Limb (tissue), 2 donors: ENCODE results near the gene UBB.

Source experiments
- DNase-seq, 2 donors: peaks; one replicate each; pipeline ENCODE4 v3.0.0-alpha.2; 2016; ENCODE audit errors: extremely low spot score in 2 of 2

Gene UBB

DNA sequence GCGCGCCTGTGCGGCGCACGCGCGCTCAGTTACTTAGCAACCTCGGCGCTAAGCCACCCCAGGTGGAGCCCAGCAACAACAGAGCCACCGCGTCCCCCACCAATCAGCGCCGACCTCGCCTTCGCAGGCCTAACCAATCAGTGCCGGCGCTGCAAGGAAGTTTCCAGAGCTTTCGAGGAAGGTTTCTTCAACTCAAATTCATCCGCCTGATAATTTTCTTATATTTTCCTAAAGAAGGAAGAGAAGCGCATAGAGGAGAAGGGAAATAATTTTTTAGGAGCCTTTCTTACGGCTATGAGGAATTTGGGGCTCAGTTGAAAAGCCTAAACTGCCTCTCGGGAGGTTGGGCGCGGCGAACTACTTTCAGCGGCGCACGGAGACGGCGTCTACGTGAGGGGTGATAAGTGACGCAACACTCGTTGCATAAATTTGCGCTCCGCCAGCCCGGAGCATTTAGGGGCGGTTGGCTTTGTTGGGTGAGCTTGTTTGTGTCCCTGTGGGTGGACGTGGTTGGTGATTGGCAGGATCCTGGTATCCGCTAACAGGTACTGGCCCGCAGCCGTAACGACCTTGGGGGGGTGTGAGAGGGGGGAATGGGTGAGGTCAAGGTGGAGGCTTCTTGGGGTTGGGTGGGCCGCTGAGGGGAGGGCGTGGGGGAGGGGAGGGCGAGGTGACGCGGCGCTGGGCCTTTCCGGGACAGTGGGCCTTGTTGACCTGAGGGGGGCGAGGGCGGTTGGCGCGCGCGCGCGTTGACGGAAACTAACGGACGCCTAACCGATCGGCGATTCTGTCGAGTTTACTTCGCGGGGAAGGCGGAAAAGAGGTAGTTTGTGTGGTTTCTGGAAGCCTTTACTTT, at the start of gene UBB:
Gene UBB, plus strand, starts transcription at position 452 of the 856 bp plus-strand sequence. CDS start 817 bp downstream, outside the sequence.
- DNase-seq, result peak; percentile 95 to 97

DNA sequence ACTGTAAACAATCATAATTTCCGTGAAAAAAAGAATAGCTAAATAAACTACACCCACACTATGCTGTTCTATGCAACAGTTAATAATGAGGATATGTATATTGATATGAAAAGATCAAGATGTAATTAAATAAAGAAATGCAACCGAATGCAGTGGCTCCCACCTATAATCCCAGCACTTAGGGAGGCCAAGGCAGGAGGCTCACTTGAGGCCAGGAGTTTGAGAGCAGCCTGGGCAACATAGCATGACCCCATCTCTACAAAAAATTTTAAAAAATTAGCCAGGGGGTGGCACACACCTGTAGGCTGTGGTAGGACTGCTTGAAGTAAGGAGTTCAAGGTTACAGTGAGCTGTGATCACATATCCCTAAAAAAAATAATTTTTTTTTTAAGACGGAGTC, 42.5 kb upstream of the UBB start:
- no peak for DNase-seq

DNA sequence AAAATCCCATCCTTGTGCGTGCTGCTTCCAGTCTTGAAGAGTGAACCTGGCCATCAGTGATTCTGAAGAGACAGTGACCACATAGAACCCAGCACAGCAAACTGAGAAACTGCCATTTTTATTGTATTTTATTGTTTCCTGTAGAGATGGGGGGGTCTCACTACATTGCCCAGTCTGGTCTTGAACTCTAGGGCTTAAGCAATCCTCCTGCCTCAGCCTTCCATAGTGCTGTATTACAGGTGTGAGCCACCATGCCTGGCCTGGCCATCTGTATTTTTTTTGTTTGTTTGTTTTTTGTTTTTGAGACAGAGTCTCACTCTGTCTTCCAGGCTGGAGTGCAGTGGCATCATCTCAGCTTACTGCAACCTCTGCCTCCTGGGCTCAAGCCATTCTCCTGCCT, 41.5 kb upstream of the UBB start:
- no peak for DNase-seq

DNA sequence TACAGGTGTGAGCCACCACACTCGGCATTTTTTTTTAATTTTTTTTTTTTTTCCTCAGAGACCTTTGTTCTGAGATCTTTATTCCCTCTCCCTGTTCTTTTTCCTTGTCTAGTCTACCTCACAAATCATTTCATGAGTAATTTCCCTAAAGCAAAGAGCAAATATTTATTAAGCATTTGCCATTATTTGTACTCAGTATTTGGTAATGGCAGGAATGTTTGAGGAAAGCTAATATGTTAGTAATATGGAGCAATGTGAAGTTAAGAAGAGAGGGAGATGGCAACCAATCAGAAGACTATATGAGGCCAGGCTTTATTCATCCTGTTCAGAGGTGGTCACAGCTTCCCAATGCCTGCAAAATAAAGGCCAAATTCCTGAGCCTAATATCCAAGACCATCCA, 40.9 kb upstream of the UBB start:
- DNase-seq, result no peak

DNA sequence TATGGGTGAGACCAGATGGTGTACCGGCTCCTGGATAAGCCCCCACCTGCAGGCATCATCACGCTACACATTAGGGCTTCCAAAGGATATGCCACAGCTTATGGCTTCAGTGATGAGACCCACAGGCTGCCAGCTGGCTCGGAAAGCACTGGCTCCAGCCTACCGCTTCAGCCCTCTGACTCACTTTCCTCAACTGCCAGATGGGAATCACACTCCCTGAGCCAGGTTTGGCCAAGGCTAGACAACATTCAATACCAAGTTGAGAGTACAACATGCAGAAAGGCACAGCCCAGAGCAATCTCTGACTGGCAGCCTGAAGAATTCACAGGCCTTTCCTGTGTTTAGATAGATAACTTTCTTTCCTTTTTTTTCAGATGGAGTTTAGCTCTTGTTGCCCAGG, 37.9 kb upstream of the UBB start:
- no peak for DNase-seq

DNA sequence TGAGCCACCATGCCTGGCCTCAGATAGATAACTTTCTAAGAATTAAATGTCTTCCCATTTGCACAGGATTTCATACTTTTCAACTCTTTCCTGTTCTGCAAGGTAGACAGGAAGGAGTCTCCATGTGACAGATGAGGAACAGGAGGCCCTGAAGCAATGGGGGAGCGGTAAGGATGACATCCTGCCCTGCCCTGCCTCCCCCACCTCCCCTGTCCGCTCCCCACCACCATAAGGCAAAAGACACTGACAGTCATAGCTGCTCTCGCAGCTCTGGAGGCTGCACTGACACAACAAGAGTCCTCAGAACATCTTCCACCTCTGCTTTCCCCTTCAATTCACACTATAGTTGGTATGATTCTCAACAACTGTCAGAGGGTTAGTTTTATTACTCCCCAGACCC, 37.3 kb upstream of the UBB start:
- no peak for DNase-seq

DNA sequence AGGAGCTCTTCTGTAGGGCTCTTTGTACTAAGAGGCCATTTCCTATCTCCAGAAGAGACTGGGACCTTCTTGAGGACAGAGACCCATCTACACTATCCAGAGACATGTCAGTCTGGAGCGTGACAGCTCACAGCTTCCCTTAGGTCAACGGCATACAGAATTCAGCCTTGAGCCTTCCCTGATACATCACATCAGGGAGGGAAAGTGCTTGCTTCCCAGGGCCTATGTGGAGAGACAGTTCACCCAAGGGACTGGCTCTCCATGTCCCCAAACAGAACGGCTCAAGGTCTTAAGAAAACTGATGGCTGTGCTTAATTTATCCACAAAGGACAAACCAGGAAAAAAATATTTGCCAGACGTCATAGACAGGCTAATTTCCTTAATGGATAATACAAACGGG, 35.3 kb upstream of the UBB start:
- DNase-seq, result no peak

DNA sequence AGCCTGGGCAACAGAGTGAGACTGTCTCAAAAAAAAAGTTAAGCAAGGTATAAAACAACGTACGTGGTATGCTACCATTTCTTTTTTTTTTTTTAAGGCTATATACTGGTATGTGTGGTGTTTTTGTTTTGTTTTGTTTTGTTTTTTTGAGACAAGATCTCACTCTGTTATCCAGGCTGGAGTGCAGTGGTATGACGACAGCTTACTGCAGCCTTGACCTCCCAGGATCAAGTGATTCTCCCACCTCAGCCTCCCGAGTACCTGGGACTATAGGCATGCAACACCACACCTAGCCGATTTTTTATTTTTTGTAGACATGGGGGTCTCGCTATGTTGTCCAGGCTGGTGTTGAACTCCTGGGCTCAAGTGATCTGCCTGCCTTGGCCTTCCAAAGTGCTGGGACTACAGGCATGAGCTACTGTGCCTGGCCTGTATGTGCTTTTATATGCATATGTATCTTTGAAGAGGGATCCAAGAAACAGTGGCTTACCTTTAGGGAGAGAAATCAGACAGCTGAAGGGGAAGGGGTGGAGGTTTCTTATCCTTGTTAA, 34.1 kb upstream of the UBB start:
- DNase-seq, result no peak

DNA sequence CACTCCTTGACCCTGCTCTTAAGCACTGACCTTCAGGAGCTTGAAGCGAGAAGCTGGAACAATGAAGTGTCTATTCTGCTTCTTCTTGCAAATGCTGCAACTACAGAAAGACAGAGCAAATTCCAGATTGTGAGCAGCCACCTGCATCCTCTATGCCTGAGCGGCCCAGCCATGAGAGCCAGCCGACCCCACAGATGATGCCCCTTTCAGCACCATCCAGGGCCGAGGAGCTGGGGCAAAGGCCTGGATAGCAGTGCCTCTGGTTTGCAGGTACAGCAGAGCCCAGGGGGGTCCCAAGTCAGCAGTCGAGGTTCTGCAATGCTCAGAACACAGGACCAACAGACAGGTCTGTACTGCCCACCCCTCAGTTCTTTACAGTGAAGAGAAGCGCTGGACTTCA, 32.3 kb upstream of the UBB start:
- no peak for DNase-seq

DNA sequence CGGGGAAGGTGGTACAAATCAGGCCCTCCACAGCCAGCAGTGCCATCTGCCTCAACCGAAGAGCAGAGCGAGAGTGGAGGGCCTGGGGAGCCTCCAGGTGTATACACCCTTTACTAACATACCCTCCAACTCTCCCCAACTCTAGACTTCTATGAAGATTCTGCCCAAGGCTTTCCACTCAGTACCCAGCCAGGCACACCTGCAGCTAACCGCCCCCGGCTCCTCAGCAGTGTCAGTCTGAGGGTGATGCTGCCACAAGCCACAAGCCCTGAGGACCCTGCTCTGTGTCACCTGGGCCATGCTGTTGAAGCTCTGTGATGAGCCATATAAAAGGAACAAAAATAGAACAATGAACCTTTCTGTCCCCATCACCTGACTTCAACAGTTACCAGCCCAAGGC, 31.5 kb upstream of the UBB start:
- DNase-seq, result no peak

DNA sequence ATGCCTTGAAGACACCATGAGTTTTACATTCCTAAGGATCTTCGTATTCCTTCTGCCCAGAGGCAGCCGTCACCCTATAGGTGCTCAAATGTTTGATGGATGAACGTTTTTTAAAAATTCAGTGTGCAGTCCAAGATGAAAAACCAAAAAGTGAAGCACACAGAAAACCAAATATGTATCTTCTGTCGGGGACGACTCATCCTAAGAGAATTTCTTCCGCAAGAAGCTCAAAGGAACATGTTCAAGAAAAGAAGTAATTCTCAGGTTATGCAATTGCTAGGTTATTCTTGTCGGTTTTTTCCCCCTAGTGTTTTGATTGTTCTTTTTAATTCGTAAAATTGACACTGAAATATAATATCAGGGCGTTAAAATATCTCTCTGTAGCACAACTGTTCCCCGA, 29.1 kb upstream of the UBB start:
- DNase-seq, result no peak

DNA sequence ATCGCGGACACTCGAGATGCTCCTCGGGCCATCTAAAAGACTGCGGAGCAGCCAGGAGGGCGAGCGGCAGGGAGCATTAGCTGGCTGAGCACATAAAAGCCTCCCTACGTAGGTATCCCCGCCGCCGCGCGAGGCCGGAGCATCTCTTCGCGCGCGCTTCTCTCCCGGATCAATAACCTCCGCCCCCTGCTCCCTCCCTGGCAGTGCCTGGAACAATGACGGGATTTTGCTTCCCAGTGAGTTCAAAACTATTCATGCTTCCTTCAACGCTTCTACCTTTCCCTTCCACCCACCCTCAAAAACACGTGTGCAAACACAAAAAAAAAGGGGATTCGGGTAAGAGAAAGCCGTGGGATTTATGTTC, 28.6 kb upstream of the UBB start:
- peak; percentile 30 to 65 for DNase-seq

DNA sequence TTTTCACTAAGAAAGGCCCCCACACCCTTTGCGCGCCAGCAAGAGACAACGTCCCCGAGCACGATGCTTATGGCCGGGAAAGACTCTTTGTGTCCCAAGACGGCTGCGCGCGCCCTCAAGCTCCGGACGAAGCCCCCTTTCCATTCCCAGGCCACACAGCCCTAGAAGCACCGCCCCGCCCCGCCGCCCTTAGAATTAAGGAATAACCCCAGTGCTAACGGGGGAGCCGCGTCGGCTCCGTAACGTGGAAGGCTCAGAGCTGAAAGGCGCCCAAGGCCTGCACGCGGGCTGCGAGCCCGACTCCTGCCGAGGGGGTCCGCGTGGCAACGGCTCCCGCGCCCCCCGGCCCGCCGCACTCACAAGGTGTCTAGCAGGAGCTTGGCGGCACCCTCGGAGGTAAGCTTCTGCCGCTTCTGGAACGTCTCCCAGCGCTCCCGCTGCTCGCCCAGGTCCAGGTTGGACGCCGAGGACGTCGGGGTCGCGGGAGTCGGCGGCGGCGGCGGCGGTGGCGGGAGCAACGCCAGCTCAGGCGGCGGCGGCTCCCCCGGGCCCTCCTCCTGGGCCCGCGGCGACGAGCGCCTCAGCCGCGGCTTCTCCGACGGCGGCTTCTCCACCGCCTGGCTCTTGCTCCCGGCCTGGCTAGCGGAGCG, 28.1 kb upstream of the UBB start:
- peak; percentile 13 to 77 for DNase-seq

DNA sequence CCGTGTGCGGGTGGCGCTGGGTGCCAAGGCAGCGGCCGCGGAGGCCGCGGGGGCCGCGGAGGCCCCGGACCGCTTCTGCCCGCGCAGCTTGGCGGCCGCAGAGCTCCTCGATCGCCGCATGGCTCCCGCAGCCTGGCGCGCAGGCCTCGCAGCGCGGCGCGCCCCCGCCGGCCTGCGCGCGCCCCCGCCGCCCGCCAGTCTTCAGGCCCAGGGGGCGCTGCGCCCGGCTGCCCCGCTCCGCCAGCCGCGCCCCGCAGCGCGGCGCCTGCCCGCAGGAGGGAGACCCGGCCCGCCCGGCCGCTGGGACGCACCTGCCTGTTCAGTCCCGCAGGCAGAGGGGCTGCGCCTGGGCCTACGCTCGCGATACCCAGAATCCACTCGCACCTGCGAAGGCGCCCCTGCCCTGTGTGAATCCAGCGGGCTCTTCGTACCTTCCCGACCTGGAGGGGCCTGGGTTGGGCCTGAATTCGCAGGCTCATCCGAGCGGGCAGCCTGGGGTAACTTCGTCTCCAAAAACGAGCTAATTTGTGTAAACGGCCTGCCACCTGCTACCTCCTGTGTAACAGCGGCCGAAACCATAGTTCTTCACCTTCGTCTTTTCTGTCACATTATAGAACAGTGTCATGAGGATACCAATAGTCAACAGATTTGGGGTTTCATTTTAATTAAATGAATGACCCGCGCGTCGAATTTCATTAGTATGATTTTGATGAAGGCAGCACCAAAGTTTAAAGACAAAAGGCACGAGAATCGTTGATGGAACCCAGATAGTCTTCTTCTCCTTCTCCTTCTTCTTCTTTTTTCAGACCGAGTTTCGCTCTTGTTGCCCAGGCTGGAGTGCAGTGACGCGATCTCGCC, 27.3 kb upstream of the UBB start, which contains the start of gene CENPV:
Gene CENPV, minus strand, starts transcription at position 153 of the 858 bp plus-strand sequence. Its CDS starts 33 bp downstream, at position 120.
- DNase-seq, result peak in 1 of 2 donors; percentile 38

DNA sequence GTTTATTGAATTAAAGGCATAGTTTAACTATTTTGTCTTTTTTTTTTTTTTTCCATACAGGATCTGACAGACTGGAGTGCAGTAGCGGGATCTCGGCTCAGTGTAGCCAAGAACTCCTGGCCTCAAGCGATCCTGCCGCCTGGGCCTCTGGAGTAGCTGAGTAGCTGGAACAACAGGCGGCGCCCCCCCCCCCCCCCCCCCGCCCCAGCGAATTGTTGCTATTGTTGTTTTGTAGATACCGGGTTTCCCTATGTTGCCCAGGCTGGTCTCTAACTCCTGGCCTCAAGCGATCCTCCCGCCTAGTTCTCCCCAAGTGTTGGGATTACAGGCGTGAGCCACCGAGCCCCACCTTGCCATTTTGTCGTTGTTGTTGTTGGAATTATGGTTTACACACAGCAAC, 26.3 kb upstream of the UBB start:
- no peak for DNase-seq

DNA sequence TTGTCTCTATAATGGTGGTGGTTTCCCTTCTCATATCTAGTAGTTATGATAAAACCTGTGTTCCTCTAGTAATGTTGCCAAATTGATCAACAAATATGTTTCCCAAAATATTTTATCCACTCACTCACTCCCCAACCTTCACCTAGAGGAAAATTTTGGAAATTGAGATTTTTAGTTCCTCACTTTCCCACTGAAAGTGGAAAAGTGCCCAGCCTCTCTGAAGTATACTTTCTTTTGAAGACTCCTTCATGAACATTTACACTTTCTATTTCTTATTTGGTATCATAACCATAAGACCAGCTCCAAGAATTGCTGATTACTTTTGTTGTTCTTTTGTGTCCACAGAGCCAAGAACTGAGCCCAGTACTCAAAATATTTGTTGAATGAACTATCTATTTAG, 22.5 kb upstream of the UBB start:
- DNase-seq, result no peak

DNA sequence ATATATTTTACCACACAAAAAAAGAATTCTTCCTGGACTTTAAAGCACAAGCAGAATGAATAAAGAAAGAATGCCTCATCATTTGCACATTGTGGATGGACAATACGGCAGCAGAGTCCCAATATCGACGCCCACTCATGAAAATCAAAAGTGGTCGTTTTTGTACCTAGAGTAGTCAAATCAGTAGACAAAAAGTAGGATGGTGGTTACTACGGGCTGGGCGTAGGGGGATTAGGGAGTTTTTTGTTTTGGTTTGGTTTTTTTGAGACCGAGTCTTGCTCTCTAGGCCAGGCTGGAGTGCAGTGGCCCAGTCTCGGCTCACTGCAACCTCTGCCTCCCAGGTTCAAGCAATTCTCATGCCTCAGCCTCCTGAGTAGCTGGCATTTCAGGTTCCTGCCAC, 19.0 kb upstream of the UBB start:
- DNase-seq, result no peak

DNA sequence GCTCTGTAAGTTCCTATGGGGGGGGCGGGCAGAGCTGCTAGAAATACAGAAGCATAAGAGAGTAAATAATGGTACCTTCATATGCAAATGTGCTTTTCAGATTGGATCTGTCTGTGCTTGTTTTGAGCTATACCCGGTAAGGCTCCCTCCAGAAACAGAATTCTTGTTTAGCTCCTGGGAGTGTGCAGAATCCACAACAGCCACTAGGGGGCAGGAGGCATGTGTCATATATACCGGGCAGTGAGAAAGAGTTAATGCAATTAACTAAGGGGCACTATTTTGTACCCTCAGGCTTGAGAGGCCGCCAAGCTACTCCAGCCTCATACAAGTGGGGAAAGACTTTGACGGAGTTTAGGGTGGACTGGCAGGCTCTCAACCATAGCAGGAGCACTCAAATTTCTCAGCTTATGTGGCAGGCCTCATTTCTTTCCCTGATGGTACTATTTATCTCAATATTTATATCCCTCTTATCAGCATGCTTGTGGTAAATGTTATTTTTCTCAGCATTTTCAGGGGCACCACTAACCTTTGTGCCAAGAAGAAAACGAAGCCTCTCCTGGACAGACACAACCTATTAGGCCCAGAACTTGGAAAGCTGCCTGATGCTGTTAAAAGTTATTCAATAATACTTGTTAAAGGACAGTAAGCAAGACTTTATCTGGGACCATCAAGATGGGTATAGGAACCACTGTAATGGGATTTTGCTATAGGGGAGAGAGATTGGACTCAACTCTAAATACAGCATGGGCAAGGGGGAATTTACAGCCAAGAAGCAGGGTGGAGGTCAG, 16.9 kb upstream of the UBB start:
- DNase-seq, result peak; percentile 77

DNA sequence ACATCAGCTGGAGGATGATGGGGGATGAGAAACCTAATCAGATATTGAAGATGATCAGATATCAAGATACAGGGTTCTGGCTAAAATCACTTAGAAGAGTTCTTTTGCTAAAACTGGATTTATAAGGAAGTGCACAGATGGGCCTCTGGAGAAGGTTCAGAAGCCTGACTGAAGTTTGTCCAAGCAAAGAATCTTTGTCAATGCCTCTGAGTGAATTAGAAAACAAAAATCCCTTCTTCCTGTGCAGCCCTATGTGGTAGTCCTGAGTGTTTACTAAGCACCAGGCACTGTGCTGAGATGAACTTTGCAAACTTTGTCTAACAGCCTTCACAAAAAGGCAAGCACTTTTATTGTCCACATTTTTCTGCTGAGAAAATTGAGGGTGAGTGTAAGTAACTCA, 16.3 kb upstream of the UBB start:
- DNase-seq, result no peak

DNA sequence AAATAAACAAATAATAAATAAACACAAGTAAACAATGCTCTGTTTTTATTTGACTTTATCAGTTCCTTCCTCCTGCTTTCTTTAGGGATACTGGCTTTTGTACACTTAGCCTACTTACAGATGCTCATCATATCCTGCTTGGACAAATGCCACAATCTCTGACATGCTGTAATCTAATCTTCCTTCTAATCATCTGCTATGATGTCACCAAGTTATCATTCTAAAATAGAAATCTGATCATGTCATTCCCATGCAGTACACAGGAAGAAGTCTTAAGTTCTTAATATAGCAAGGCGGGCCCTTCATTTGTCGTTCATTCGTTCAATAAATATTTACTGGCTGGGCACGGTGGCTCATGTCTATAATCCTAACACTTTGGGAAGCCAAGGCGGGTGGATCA, 9.1 kb upstream of the UBB start:
- no peak for DNase-seq
